Measurements from ENCODE around the gene TMEM178B.

DNA sequence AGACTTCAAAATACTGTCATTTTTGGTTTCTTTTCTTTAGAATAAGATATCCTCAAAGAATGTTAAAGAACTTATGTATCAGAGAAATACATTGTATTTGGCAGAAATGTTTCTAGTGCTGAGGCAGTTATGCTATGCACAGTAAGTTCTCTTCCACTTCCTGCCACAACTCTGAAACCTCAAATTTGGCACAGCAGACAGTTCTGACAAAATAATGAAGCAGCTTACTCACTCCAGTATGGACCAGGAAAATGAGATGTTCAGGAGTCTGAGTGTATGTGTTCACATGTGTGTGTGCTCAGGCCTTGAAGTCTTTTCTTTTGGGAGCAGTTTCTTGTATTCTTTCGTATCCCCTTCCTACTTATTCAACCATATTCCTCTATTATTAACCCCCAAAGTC is 280.4 kb downstream of the TMEM178B start:
- TF ChIP-seq RFX5 (IDR thresholded peaks at IDR 0.05; ENCODE audit: low read depth, low read length) (no peak), RAD21 (IDR thresholded peaks at IDR 0.05; ENCODE audit: low read length) (no peak), NFE2L2 (IDR thresholded peaks at IDR 0.05; ENCODE audit: low read depth, low read length) (no peak), CTCF (conservative IDR thresholded peaks at IDR 0.05; ENCODE audit: low read depth, low read length) (no peak), BHLHE40 (IDR thresholded peaks at IDR 0.05; ENCODE audit: low read depth, low read length) (no peak), MAZ (IDR thresholded peaks at IDR 0.05; ENCODE audit: borderline replicate concordance, low read depth, low read length) (no peak), POLR2A (IDR thresholded peaks at IDR 0.05; ENCODE audit: low read depth, low read length) (no peak), CEBPB (IDR thresholded peaks at IDR 0.05; ENCODE audit: low read depth, low read length) (no peak), SMC3 (IDR thresholded peaks at IDR 0.05; ENCODE audit: low read depth, low read length) (no peak), USF2 (IDR thresholded peaks at IDR 0.05; ENCODE audit: low read depth, low read length) (no peak), MXI1 (IDR thresholded peaks at IDR 0.05; ENCODE audit: borderline replicate concordance, low read depth, low read length) (no peak), MAFK (IDR thresholded peaks at IDR 0.05; ENCODE audit: low read depth, low read length) (no peak)

Measured in IMR-90 (cell line).